Limb (tissue), 2 donors: Measurements from ENCODE around the gene COL23A1.
A peak's percentile ranks its signal among the peaks of the same experiment; 100 is the strongest.
"Not testable (repeated sequence)": the region's sequence is repeated elsewhere in the genome, so short reads cannot be mapped to it uniquely, and the experiment has no call there.

Experiments
- DNase-seq, 2 donors: peaks; one replicate each; pipeline ENCODE4 v3.0.0-alpha.2; 2016; ENCODE audit errors: extremely low spot score in 2 of 2

The COL23A1 gene

GRCh38 chr5:178203670-178204181 is 386.5 kb downstream of the COL23A1 start:
- DNase-seq = peak in 1 of 2 donors; percentile 2

GRCh38 chr5:178202541-178202940 is 387.7 kb downstream of the COL23A1 start:
- DNase-seq = no peak

DNA sequence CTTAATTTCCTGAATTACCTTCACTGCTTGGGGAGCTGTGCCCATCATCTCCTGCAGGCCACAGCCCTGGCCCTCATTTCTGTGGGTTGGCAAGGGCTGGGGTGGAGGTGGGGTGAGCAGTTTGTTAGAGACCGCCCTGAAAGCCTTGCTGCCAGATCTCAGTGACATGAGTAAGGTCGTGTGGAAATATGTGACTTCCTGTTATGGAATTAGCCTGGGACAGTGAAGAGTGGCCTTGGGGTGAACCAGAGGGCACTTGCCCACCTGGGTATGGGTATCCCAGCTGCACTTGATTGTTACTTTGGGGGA is 388.3 kb downstream of the COL23A1 start:
- no peak for DNase-seq

GRCh38 chr5:178201221-178201926 is 388.8 kb downstream of the COL23A1 start:
- DNase-seq = no peak

GRCh38 chr5:178199581-178200434 is 390.4 kb downstream of the COL23A1 start:
- no peak for DNase-seq

- DNase-seq = no peak
Measured at GRCh38 chr5:178198706-178199105, 391.5 kb downstream of the COL23A1 start.

GRCh38 chr5:178198151-178198550 is 392.0 kb downstream of the COL23A1 start:
- not testable (repeated sequence) for DNase-seq

- DNase-seq = no peak
Measured at GRCh38 chr5:178196986-178197385, 393.2 kb downstream of the COL23A1 start.

GRCh38 chr5:178196281-178196812 is 393.8 kb downstream of the COL23A1 start:
- DNase-seq = no peak

DNA sequence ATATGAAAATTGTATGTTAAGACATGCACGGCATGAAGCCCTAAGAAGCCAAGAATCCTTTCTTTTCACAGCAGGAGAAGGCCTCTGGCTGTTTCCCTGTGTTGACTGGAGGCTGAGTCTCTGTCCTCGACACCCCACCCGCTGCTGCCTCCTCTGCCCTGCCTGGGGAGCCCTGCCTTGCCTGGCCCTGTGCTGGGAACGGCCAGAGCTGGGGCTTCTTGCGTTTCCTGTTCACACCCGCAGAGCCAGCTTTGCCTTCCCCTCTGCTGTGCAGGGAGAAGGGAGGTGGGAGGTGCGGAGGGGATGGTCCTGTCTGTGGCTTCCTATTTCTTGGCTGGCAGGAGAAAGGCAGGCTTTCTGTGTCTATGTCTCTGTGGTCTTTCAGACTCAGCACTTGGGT is 396.2 kb downstream of the COL23A1 start:
- no peak for DNase-seq

GRCh38 chr5:178193251-178193809 is 396.9 kb downstream of the COL23A1 start:
- DNase-seq = no peak

GRCh38 chr5:178192787-178193186 is 397.4 kb downstream of the COL23A1 start:
- DNase-seq = no peak

DNA sequence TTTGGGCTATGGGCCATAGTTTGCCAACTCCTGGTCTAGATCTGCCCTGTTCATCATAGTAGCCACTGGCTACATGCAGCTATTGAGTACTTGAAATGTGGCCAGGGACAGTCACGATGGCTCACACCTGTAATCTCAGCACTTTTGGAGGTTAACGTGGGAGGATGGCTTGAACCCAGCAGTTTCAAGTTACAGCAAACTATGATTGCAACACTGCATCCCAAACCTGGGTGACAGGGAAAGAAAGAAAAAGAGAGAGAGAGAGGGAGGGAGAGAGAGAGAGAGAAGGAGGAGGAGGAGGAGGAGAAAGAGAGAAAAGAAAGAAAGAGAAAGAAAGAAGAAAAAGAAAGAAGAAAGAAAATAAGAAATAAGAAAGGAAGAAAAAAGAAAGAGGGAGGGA is 397.9 kb downstream of the COL23A1 start:
- no peak for DNase-seq

DNA sequence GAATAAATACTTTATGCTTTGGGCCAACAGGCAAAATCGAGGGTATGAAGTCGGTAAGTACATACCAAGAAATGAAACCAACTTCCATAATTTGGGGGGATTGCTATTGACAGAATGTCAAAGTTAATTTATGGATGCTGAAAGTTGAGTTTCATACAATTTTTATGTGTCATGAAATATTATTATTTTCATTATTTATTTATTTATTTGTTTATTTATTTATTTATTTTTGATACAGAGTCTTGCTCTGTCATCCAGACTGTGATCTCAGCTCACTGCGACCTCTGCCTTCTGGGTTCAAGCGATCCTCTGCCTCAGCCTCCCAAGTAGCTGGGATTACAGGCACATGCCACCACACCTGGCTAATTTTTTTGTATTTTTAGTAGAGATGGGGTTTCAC is 398.5 kb downstream of the COL23A1 start:
- DNase-seq = no peak

DNA sequence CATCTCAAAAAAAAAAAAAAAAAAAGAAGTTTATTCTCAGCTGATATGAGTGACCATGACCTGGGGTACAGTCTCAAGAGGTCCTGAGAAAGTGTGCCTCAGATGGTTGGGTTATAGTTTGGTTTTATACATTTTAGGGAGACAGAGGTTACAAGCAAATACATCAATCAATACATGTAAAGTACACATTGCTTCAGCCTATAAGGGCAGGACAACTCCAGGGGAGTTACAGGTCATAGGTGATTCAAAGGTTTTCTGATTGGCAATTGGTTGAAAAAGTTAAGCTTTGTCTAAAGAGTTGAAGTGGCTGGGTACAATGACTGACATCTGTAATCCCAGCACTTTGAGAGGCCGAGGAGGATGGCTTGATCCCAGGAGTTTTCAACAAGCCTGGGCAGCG is 400.8 kb downstream of the COL23A1 start:
- no peak for DNase-seq
